ENCODE data around the gene FEM1A. TPM values are rescaled to one million over a fixed set of nuclear protein-coding genes. Genes with fewer than 3 reads are reported as not detected.

Gene FEM1A
- total RNA-seq, 1 experiment from 2014 or later, result 17.7 TPM

- intact Hi-C loops (cut with micrococcal nuclease), result loop anchor here (10.0 kb wide), 1 partner anchor 228 kb away; no protein-coding TSS in a partner anchor
- peaks cover 0 to 6% of the 10 kb centered on the region in 2 experiments; a peak in 1 of 4 replicates for H3K4me1 ChIP-seq (ENCODE audit: control insufficient read depth in 1 of 2, insufficient read depth in 2 of 2, low read length in 2 of 2)
- ChIA-PET RAD21 (ENCODE audit: low non-redundant PET in 1 of 2, low total read pairs in 2 of 2, uncharacterized antibody in 2 of 2, unreplicated experiment in 2 of 2) (no interaction called here), POLR2A (interaction anchor here (0.6 kb wide), 1 partner anchor 326 kb away, joined by 3 read pairs; no protein-coding TSS in a partner anchor), CTCF (interaction anchor here (0.8 to 1.0 kb wide), 2 partner anchors 12 to 170 kb away, joined by 3 read pairs; partner anchors contain the start of gene FEM1A)
- no peaks in the 10 kb centered on the region for H3K27me3 ChIP-seq (ENCODE audit: insufficient read depth, low read length)
- TF ChIP-seq POLR2A (IDR thresholded peaks at IDR 0.05; ENCODE audit: borderline replicate concordance, extremely low read depth, insufficient read depth, insufficient read length), result no peak
- TF ChIP-seq RAD21 (IDR thresholded peaks at IDR 0.05; ENCODE audit: low read depth), result no peak
- no peak for TF ChIP-seq CBX3 (IDR thresholded peaks at IDR 0.05; ENCODE audit: low read depth)
- no peak for TF ChIP-seq JUND (IDR thresholded peaks at IDR 0.05)
- TF ChIP-seq EZH2 (IDR thresholded peaks at IDR 0.05), result no peak
- TF ChIP-seq ZBTB33 (IDR thresholded peaks at IDR 0.05; ENCODE audit: extremely low read depth, insufficient replicate concordance, low read length), result no peak
- TF ChIP-seq MAX (IDR thresholded peaks at IDR 0.05), result no peak
- TF ChIP-seq FOSL1 (IDR thresholded peaks at IDR 0.05; ENCODE audit: low read depth), result no peak
- no peak for TF ChIP-seq CEBPB (IDR thresholded peaks at IDR 0.05; ENCODE audit: low read depth)
- TF ChIP-seq, protein P1, sequence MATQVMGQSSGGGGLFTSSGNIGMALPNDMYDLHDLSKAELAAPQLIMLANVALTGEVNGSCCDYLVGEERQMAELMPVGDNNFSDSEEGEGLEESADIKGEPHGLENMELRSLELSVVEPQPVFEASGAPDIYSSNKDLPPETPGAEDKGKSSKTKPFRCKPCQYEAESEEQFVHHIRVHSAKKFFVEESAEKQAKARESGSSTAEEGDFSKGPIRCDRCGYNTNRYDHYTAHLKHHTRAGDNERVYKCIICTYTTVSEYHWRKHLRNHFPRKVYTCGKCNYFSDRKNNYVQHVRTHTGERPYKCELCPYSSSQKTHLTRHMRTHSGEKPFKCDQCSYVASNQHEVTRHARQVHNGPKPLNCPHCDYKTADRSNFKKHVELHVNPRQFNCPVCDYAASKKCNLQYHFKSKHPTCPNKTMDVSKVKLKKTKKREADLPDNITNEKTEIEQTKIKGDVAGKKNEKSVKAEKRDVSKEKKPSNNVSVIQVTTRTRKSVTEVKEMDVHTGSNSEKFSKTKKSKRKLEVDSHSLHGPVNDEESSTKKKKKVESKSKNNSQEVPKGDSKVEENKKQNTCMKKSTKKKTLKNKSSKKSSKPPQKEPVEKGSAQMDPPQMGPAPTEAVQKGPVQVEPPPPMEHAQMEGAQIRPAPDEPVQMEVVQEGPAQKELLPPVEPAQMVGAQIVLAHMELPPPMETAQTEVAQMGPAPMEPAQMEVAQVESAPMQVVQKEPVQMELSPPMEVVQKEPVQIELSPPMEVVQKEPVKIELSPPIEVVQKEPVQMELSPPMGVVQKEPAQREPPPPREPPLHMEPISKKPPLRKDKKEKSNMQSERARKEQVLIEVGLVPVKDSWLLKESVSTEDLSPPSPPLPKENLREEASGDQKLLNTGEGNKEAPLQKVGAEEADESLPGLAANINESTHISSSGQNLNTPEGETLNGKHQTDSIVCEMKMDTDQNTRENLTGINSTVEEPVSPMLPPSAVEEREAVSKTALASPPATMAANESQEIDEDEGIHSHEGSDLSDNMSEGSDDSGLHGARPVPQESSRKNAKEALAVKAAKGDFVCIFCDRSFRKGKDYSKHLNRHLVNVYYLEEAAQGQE (IDR thresholded peaks at IDR 0.05; ENCODE audit: low read depth), result no peak
- TF ChIP-seq SP1 (IDR thresholded peaks at IDR 0.05; ENCODE audit: low read depth), result no peak
- TF ChIP-seq ZNF274 (IDR thresholded peaks at IDR 0.05; ENCODE audit: low read depth, low read length), result no peak
- TF ChIP-seq ELF1 (IDR thresholded peaks at IDR 0.05; ENCODE audit: borderline replicate concordance, low read depth), result no peak
- TF ChIP-seq EGR1 (IDR thresholded peaks at IDR 0.05; ENCODE audit: low read depth), result no peak
- TF ChIP-seq TCF7L2 (IDR thresholded peaks at IDR 0.05; ENCODE audit: borderline replicate concordance, extremely low read depth, insufficient read depth, insufficient read length), result no peak
- TF ChIP-seq EZH2phosphoT487 (IDR thresholded peaks at IDR 0.05; ENCODE audit: borderline replicate concordance), result no peak
- H3K36me3 ChIP-seq (ENCODE audit: control insufficient read depth in 1 of 2, insufficient read depth in 2 of 2, low read length in 2 of 2), result no peaks in the 10 kb centered on the region
- H3K9me2 ChIP-seq (ENCODE audit: insufficient read depth), result no peaks in the 10 kb centered on the region
- H3K79me2 ChIP-seq (ENCODE audit: insufficient read depth, low read length), result no peaks in the 10 kb centered on the region
- H4K20me1 ChIP-seq (ENCODE audit: insufficient read depth), result no peaks in the 10 kb centered on the region
- BruUV-seq (replicated peaks), result no TSS peak
- no peak overlapping the region for H3K4me3 ChIP-seq (replicated peaks in 1 of 2; ENCODE audit: low read depth in 1 of 2, low read length in 2 of 2)
- H3K9ac ChIP-seq (ENCODE audit: low read length), result no peak overlapping the region
- H2AFZ ChIP-seq (ENCODE audit: low read depth, low read length, poor library complexity, severe bottlenecking), result no peak overlapping the region
- H3K27ac ChIP-seq (ENCODE audit: low read depth, low read length), result no peak overlapping the region
- ATAC-seq (no peak), DNase-seq (ENCODE audit: low read depth, low spot score) (no peak)
- H3K4me2 ChIP-seq (ENCODE audit: low read length), result no peak overlapping the region
- no peaks in the 10 kb centered on the region for H3K9me3 ChIP-seq (ENCODE audit: control insufficient read depth in 1 of 2, insufficient read depth in 1 of 2, low read depth in 1 of 2, low read length in 2 of 2)
Measured at GRCh38 chr19:4802711-4803110, 11.2 kb downstream of the FEM1A start.
